Sigmoid colon (tissue), 7 donors: Measurements from ENCODE around the gene FEV. TPM values are rescaled to one million over a fixed set of nuclear protein-coding genes. Genes with fewer than 3 reads are reported as not detected.

Source experiments
- DNase-seq: peaks from one replicate; pipeline ENCODE4 v3.0.0-alpha.2; 2019
- H3K27ac ChIP-seq, 4 donors: fragments of 200-600 bp; sonication (generic); one replicate each; pipeline ENCODE4 v1.5.1; 2016 to 2019; ENCODE audit warnings: mild to moderate bottlenecking in 1 of 4
- H3K27me3 ChIP-seq, 3 donors: fragments of 200-600 bp; sonication (generic); one replicate each; pipeline ENCODE4 v1.5.1; 2019; ENCODE audit warnings: mild to moderate bottlenecking in 1 of 3
- H3K36me3 ChIP-seq, 4 donors: fragments of 200-600 bp; sonication (generic); one replicate each; pipeline ENCODE4 v1.5.1; 2016 to 2019
- H3K4me1 ChIP-seq, 4 donors: fragments of 200-600 bp; sonication (generic); one replicate each; pipeline ENCODE4 v1.5.1; 2017 to 2019
- H3K4me3 ChIP-seq, 4 donors: fragments of 200-600 bp; sonication (generic); one replicate each; pipeline ENCODE4 v1.5.1; 2017 to 2019; ENCODE audit warnings: mild to moderate bottlenecking in 2 of 4, moderate library complexity in 1 of 4
- H3K9me3 ChIP-seq, 4 donors: fragments of 200-600 bp in 3 of 4; sonication (generic) in 3 of 4; one replicate each; pipeline versions ENCODE4 v1.5.1 to v1.6.1; 2013 to 2019
- EP300 ChIP-seq, 4 donors: sonication (generic); formaldehyde crosslinking; IDR thresholded peaks; one replicate each; pipeline ENCODE4 v1.6.1; 2017; ENCODE audit warnings: antibody characterized with exemption in 4 of 4
- POLR2A ChIP-seq, 2 donors: fragments of 450-650 bp; IDR thresholded peaks; one replicate each; pipeline ENCODE4 v1.6.1; 2016; ENCODE audit warnings: antibody characterized with exemption in 2 of 2, mild to moderate bottlenecking in 2 of 2, moderate library complexity in 2 of 2
- POLR2AphosphoS5 ChIP-seq, 4 donors: sonication (generic); formaldehyde crosslinking; IDR thresholded peaks; one replicate each; pipeline ENCODE4 v1.6.1; 2017; ENCODE audit warnings: antibody characterized with exemption in 4 of 4
- WGBS, 2 donors: extraction: QIAGEN DNeasy Blood & Tissue Kit; methylation state at CpG; one replicate each; pipeline ENCODE4 v1.1.7; 2013; 5-methylcytosine and 5-hydroxymethylcytosine counted together
- intact Hi-C: fragments of 100-400 bp; cut with DNase I; formaldehyde crosslinking; loops from one replicate; pipeline ENCODE4 v1.15.1; 2023
- polyA plus RNA-seq, 3 donors: library from polyadenylated mRNA; stranded (reverse); fragments of 200-250 nt; gene quantifications; one replicate each; pipeline ENCODE4 v1.2.3, GENCODE V29; 2013
- total RNA-seq, 4 donors: library from RNA; depleted of rRNA; stranded (reverse); fragments of >200 nt; gene quantifications; one replicate each; pipeline ENCODE4 v1.1.0, GENCODE V29; 2016
- TF ChIP-seq, protein P1 (sequence below), 4 experiments: fragments of 450-650 bp in 3 of 4; fragments of 200-600 bp in 1 of 4; IDR thresholded peaks; one replicate each; pipeline ENCODE4 v1.5.1; 2016 to 2019; ENCODE audit warnings: antibody characterized with exemption in 4 of 4, mild to moderate bottlenecking in 3 of 4, moderate library complexity in 2 of 4
- donor health status: healthy with polysubstance abuse.
- donor health status: Bipolar disorder and iron deficiency.
- donor health status: healthy.

Gene FEV
- total and polyA plus RNA-seq, 7 donors = 0.71 to 6.0 (median 0.77) TPM; not detected in 4

DNA sequence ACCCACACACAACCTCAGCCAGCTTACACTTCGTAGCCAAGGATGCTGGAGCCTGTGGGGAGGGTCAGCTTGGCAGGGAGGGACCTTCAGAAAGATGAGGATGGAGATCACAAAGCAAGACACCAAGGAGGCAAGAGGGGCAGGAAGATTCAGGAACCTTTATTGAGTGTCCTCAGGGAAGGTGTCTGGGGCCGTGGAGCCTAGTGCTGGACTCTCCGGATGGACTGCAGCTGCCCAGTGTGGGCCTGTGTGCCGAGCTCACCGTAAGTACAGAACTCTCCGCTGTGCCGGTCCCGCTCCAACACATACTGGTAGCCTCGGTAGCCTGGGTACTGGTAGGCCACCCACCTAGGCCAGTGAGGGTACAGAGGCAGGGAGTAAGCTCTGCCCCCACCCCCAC lies 5.1 kb upstream of the FEV start:
- no peaks in the 10 kb centered on the region for H3K9me3 ChIP-seq
- H3K36me3 ChIP-seq = no peaks in the 10 kb centered on the region
- no peak overlapping the region for H3K4me3 ChIP-seq
- H3K27me3 ChIP-seq = peaks cover 71 to 100% (median 100%) of the 10 kb centered on the region in 3 donors
- H3K27ac ChIP-seq = no peak overlapping the region
- peak; percentile 53 for DNase-seq
- peaks cover 0 to 27% (median 21%) of the 10 kb centered on the region in 4 donors for H3K4me1 ChIP-seq
- TF ChIP-seq EP300 (IDR thresholded peaks at IDR 0.05) = no peak
- TF ChIP-seq POLR2A (IDR thresholded peaks at IDR 0.05) = no peak
- TF ChIP-seq POLR2AphosphoS5 (IDR thresholded peaks at IDR 0.05) = no peak
- TF ChIP-seq, protein P1, sequence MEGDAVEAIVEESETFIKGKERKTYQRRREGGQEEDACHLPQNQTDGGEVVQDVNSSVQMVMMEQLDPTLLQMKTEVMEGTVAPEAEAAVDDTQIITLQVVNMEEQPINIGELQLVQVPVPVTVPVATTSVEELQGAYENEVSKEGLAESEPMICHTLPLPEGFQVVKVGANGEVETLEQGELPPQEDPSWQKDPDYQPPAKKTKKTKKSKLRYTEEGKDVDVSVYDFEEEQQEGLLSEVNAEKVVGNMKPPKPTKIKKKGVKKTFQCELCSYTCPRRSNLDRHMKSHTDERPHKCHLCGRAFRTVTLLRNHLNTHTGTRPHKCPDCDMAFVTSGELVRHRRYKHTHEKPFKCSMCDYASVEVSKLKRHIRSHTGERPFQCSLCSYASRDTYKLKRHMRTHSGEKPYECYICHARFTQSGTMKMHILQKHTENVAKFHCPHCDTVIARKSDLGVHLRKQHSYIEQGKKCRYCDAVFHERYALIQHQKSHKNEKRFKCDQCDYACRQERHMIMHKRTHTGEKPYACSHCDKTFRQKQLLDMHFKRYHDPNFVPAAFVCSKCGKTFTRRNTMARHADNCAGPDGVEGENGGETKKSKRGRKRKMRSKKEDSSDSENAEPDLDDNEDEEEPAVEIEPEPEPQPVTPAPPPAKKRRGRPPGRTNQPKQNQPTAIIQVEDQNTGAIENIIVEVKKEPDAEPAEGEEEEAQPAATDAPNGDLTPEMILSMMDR (IDR thresholded peaks at IDR 0.05) = no peak
- intact Hi-C loops = loop anchor here (10.0 kb wide), 1 partner anchor 165 kb away; no protein-coding TSS in a partner anchor
- 20 to 34% methylated on average over 9 of the region's 9 CpGs for WGBS, 2 donors

DNA sequence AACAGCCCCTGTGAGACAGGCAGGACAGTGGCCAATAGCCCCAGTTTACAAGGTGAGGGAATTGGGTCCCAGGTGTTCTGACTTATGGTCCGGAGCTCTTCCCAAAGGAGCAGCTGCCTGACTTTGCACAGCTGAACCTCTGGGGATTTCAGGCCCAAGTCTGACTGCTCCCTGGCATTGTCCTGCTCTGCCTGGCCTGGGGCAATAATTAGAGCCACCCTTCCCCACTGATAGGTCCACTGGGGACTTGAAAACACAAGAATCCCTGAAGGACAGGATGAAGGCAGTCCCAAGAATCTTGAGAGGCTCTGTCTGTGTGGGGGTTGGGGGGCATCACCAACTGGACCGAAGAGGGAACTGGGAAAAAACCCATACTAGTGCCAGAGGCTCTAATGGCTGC lies 3.7 kb upstream of the FEV start:
- intact Hi-C loops = no loop called here
- peaks cover 0 to 31% (median 27%) of the 10 kb centered on the region in 4 donors for H3K4me1 ChIP-seq
- H3K9me3 ChIP-seq = no peaks in the 10 kb centered on the region
- H3K36me3 ChIP-seq = no peaks in the 10 kb centered on the region
- no peak overlapping the region for H3K27ac ChIP-seq
- H3K27me3 ChIP-seq = peaks cover 73 to 100% (median 100%) of the 10 kb centered on the region in 3 donors
- WGBS, 2 donors = 51 to 56% methylated on average over 2 of the region's 2 CpGs
- H3K4me3 ChIP-seq = no peak overlapping the region
- peak; percentile 33 for DNase-seq
- TF ChIP-seq, protein P1 (IDR thresholded peaks at IDR 0.05) = no peak
- no peak for TF ChIP-seq POLR2AphosphoS5 (IDR thresholded peaks at IDR 0.05)
- TF ChIP-seq POLR2A (IDR thresholded peaks at IDR 0.05) = no peak
- no peak for TF ChIP-seq EP300 (IDR thresholded peaks at IDR 0.05)

DNA sequence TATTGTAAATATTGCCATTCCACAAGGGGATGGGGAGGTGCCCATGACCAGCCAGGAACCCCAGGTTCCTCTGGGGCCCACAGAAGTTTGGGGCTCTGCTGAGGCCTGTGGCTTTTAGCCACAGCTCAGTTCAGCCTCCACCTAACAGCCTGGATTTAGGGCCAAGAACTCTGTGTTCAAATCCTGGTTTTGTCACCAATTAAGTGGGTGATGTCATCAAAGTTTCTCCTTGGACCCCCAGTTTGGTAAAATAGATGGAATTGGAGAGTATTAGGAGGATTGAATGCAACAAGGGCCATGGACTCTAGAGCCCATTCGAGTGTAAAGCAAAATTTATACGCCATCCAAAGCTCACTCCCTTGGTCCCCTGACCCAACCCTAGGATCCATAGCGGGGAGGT lies 3.2 kb upstream of the FEV start:
- intact Hi-C loops = no loop called here
- Histone ChIP-seq H3K4me1 (peaks cover 0 to 26% (median 22%) of the 10 kb centered on the region in 4 donors), H3K27me3 (peaks cover 73 to 100% (median 100%) of the 10 kb centered on the region in 3 donors), H3K36me3 (no peaks in the 10 kb centered on the region), H3K4me3 (no peak overlapping the region), H3K27ac (no peak overlapping the region), H3K9me3 (no peaks in the 10 kb centered on the region)
- 47 to 68% methylated on average over 3 of the region's 3 CpGs for WGBS, 2 donors
- DNase-seq = no peak
- no peak for TF ChIP-seq POLR2AphosphoS5 (IDR thresholded peaks at IDR 0.05)
- no peak for TF ChIP-seq EP300 (IDR thresholded peaks at IDR 0.05)
- no peak for TF ChIP-seq POLR2A (IDR thresholded peaks at IDR 0.05)
- TF ChIP-seq, protein P1 (IDR thresholded peaks at IDR 0.05) = no peak

DNA sequence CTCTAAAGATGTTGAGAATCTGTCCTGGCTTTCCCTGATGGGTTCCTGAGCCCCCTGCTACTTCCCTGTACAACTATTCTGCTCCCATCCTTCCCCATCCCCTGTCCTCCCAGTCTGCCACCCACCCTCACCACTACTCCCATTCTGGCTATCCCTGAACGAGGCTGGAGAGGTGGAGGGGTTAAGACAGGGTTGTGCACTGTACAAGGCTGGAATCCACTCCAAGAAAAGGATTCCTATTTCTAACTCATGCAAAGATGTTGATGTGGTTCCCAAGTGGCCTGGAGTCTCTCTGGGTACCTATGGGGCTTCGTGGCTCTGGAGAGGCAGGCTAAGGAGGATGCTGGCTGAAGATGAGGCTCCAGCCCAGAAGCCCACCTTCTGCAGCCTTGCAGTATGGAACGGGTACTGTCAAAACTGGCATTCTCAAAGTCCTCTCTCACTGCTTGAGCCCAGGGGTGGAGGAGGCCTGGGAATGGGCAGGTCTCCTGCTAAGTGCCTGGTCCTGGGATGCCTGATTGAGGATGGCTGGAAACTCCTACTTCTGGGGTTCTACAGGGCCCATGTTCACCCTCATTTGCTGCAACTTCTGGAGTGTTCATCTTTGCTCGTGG lies 1.3 kb upstream of the FEV start:
- intact Hi-C loops = no loop called here
- TF ChIP-seq EP300 (IDR thresholded peaks at IDR 0.05) (no peak), POLR2AphosphoS5 (IDR thresholded peaks at IDR 0.05) (no peak), POLR2A (IDR thresholded peaks at IDR 0.05) (no peak)
- TF ChIP-seq, protein P1 (IDR thresholded peaks at IDR 0.05) = no peak
- no peaks in the 10 kb centered on the region for H3K9me3 ChIP-seq
- no peak overlapping the region for H3K27ac ChIP-seq
- WGBS, 2 donors = 44 to 46% methylated on average over 4 of the region's 4 CpGs
- no peaks in the 10 kb centered on the region for H3K36me3 ChIP-seq
- peaks cover 0 to 39% (median 32%) of the 10 kb centered on the region in 4 donors for H3K4me1 ChIP-seq
- no peak overlapping the region for H3K4me3 ChIP-seq
- peak; percentile 17 for DNase-seq
- peaks cover 74 to 100% (median 100%) of the 10 kb centered on the region in 3 donors for H3K27me3 ChIP-seq
